Thyroid gland (tissue), 4 donors: Measurements from ENCODE around the gene SEMA4D. TPM values are rescaled to one million over a fixed set of nuclear protein-coding genes. Genes with fewer than 3 reads are reported as not detected.
A peak's percentile ranks its signal among the peaks of the same experiment; 100 is the strongest.

Experiments
- DNase-seq, 2 donors: peaks; one replicate each; pipeline ENCODE4 v3.0.0-alpha.2; 2019
- H3K27ac ChIP-seq, 3 donors: fragments of 200-600 bp; sonication (generic); 1 replicate in 2 of 3; 2 replicates in 1 of 3; pipeline ENCODE4 v1.5.1; 2016 to 2019; ENCODE audit warnings: mild to moderate bottlenecking in 1 of 3, moderate library complexity in 1 of 3
- H3K27me3 ChIP-seq: fragments of 200-600 bp; sonication (generic); one replicate; pipeline ENCODE4 v1.5.1; 2019
- H3K36me3 ChIP-seq, 2 donors: fragments of 200-600 bp; sonication (generic); one replicate each; pipeline ENCODE4 v1.5.1; 2016 to 2019
- H3K4me1 ChIP-seq, 2 donors: fragments of 200-600 bp; sonication (generic); one replicate each; pipeline ENCODE4 v1.5.1; 2017 to 2019
- H3K4me3 ChIP-seq, 3 donors: fragments of 200-600 bp; sonication (generic); replicated peaks in 1 of 3; 1 replicate in 2 of 3; 2 replicates in 1 of 3; pipeline ENCODE4 v1.5.1; 2016; ENCODE audit warnings: mild to moderate bottlenecking in 1 of 3
- H3K9me3 ChIP-seq: fragments of 200-600 bp; sonication (generic); one replicate; pipeline ENCODE4 v1.5.1; 2017
- POLR2A ChIP-seq, 2 donors: fragments of 450-650 bp; IDR thresholded peaks; one replicate each; pipeline ENCODE4 v1.6.1; 2017; ENCODE audit warnings: antibody characterized with exemption in 2 of 2, mild to moderate bottlenecking in 2 of 2, moderate library complexity in 1 of 2
- WGBS, 2 donors: methylation state at CpG; one replicate each; pipeline ENCODE4 v1.1.5; 2017; 5-methylcytosine and 5-hydroxymethylcytosine counted together
- intact Hi-C: fragments of 100-400 bp; cut with DNase I; formaldehyde crosslinking; loops from one replicate; pipeline ENCODE4 v1.15.1; 2023
- total RNA-seq, 4 donors: library from RNA; depleted of rRNA; stranded (reverse); fragments of >200 nt; gene quantifications; one replicate each; pipeline ENCODE4 v1.2.3, GENCODE V29; 2016
- TF ChIP-seq, protein P1 (sequence below), 6 experiments: fragments of 200-600 bp in 3 of 6; fragments of 450-650 bp in 3 of 6; sonication (generic) in 3 of 6; IDR thresholded peaks; one replicate each; pipeline ENCODE4 v1.5.1; 2016 to 2019; ENCODE audit warnings: antibody characterized with exemption in 6 of 6, mild to moderate bottlenecking in 2 of 6, inconsistent platforms in 1 of 6, moderate library complexity in 1 of 6

SEMA4D gene
- total RNA-seq, 4 donors from 2014 or later: 19.9 to 29.6 (median 28.9) TPM

DNA sequence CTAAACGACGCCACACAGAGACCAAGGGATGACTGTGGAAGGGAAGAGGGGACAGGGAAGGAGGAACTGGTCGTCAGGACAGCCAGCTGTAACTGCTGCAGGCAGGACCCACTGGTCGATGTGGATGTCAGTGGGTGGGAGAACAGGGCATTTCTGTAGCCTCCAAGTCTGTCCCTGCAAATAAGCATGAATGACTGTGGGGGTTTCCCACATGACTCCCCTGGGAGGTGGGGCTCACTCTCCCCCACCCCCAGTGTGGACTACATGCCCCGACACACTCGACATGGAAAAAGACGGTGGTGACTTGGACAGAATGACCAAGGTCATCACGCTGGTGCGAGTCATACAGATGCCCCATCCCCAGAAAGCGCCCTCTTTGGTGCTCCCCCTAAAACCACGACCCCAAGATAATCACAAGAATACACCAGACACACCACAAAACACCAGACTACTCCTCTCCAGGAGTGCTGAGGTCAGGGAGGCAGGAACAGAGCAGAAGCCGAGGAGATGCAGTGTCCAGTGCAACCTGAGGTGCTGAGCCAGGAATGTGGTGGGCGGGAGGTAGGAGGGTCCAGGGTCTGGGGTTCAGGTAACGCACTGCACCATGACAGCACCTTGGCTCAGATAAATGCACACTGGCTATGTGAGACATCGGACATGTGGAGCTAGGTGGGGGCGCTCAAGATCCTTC lies 114.7 kb downstream of the SEMA4D start:
- no peaks in the 10 kb centered on the region for H3K9me3 ChIP-seq
- WGBS, 2 donors: 94% methylated on average over 16 of the region's 16 CpGs
- TF ChIP-seq, protein P1, sequence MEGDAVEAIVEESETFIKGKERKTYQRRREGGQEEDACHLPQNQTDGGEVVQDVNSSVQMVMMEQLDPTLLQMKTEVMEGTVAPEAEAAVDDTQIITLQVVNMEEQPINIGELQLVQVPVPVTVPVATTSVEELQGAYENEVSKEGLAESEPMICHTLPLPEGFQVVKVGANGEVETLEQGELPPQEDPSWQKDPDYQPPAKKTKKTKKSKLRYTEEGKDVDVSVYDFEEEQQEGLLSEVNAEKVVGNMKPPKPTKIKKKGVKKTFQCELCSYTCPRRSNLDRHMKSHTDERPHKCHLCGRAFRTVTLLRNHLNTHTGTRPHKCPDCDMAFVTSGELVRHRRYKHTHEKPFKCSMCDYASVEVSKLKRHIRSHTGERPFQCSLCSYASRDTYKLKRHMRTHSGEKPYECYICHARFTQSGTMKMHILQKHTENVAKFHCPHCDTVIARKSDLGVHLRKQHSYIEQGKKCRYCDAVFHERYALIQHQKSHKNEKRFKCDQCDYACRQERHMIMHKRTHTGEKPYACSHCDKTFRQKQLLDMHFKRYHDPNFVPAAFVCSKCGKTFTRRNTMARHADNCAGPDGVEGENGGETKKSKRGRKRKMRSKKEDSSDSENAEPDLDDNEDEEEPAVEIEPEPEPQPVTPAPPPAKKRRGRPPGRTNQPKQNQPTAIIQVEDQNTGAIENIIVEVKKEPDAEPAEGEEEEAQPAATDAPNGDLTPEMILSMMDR (IDR thresholded peaks at IDR 0.05): no peak
- TF ChIP-seq POLR2A (IDR thresholded peaks at IDR 0.05): no peak
- H3K4me3 ChIP-seq: no peak overlapping the region
- intact Hi-C loops: no loop called here
- H3K4me1 ChIP-seq: peaks cover 27 to 61% of the 10 kb centered on the region in 2 donors
- peak overlapping the region in 1 of 3 donors; percentile 36 for H3K27ac ChIP-seq
- H3K36me3 ChIP-seq: peaks cover 0 to 5% of the 10 kb centered on the region in 2 donors
- DNase-seq: no peak
- no peaks in the 10 kb centered on the region for H3K27me3 ChIP-seq

DNA sequence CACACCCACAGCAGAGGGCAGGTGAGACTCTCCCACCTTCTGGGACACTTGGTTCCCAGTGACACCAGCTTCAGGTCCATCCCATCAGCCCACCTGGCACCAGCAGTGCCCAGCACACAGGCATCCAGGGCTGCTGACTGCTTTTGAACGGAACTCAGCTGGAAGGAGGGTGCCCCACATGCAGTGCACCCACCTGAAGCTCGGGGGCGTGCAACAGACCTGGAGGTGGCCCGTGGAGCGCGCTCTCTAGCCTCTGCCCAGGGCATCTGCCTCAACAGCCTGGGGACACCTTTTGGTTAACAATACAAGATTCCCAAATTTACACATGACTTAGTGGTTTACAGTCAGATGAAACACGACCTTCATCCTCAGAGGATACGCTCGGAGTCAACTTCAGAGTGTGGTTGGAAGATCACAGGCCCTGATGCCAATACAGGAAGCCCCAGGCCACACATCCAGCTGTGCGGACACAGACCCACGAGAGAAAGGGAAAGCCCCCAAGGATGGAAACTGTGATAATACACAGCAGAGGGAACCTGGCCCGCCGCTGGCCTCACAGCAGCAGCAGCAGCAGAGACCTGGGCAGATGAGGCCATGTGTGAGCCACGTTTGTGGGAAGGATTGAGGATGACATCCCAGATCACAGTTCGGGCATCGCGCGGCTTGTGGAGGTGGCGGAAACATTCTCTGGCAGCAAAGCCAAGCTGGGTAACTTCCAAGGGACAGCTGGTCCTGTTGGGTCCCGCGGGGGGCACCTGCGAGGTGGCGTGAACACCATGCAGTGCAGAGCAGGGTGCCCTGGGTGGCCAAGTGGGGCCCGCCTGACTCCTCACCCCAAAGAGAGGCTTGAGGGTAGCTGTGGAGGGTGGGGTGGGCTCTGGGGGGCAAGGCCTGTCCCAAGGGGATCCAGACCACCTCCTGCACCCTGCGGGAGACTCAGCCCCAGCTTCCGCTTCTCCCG lies 115.6 kb downstream of the SEMA4D start:
- Histone ChIP-seq H3K4me1 (peaks cover 27 to 53% of the 10 kb centered on the region in 2 donors), H3K9me3 (no peaks in the 10 kb centered on the region), H3K36me3 (peaks cover 0 to 5% of the 10 kb centered on the region in 2 donors), H3K4me3 (no peak overlapping the region), H3K27me3 (no peaks in the 10 kb centered on the region), H3K27ac (peak overlapping the region in 2 of 3 donors; percentile 72 to 96)
- intact Hi-C loops: no loop called here
- TF ChIP-seq, protein P1 (IDR thresholded peaks at IDR 0.05): no peak
- TF ChIP-seq POLR2A (IDR thresholded peaks at IDR 0.05): no peak
- DNase-seq: no peak
- WGBS, 2 donors: 91 to 92% methylated on average over 26 to 27 of the region's 27 CpGs

- Histone ChIP-seq H3K9me3 (no peaks in the 10 kb centered on the region), H3K4me3 (no peak overlapping the region), H3K4me1 (peaks cover 22 to 47% of the 10 kb centered on the region in 2 donors), H3K27ac (peak overlapping the region; percentile 72 to 96 (median 75)), H3K36me3 (peaks cover 0 to 5% of the 10 kb centered on the region in 2 donors), H3K27me3 (no peaks in the 10 kb centered on the region)
- 26 to 73% methylated on average over 4 of the region's 4 CpGs for WGBS, 2 donors
- intact Hi-C loops: no loop called here
- peak; percentile 50 to 52 for DNase-seq
- TF ChIP-seq POLR2A (IDR thresholded peaks at IDR 0.05): no peak
- TF ChIP-seq, protein P1 (IDR thresholded peaks at IDR 0.05): no peak
Measured at GRCh38 chr9:89381308-89381609, 116.7 kb downstream of the SEMA4D start.

DNA sequence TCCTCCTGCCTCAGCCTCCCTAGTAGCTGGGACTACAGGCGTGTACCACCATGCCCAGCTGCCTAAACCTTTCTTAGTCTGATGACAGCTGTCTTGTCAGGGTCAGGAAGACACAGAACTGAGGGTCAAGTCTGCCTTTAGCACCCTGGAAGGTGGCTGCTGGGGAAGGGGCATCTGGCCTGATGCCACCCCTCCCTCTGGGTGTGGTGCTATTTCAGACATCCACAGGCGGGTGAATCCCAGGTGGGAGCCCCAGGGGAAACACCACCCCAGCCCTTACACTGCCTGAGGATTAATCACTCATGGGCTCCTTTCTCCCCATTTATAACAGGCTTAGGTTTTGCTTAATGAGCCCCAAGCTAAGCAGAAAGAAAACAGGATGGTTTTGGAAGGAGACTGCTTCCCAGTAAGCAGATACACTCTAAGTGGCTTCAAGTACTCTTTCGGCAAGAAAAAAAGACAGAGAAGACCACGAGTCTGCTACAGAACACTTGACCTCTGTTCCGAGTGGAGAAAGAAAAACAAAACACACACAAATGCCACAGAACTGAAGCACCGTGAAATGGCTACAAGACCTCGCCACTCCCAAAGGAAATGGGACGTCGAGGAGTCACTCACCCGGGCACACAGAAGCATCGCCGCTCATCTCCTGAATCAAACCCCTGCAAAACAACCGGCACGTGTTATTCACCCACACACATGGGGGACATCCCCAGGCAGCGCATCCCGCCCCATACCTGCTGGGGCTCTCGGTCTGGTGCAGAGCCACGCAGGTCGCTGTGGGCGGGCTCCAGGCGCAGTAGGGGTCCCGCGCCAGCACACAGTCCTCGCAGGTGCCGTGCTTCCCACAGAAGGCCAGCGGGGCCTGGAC lies 117.2 kb downstream of the SEMA4D start:
- Histone ChIP-seq H3K27ac (peak overlapping the region; percentile 75 to 96 (median 89)), H3K36me3 (peaks cover 0 to 5% of the 10 kb centered on the region in 2 donors), H3K9me3 (no peaks in the 10 kb centered on the region), H3K4me3 (no peak overlapping the region), H3K27me3 (no peaks in the 10 kb centered on the region), H3K4me1 (peaks cover 26 to 49% of the 10 kb centered on the region in 2 donors)
- 36 to 45% methylated on average over 14 to 25 of the region's 26 CpGs for WGBS, 2 donors
- intact Hi-C loops: no loop called here
- peak; percentile 82 to 83 for DNase-seq
- peak in 1 of 2 donors; percentile 12 for TF ChIP-seq POLR2A (IDR thresholded peaks at IDR 0.05)
- TF ChIP-seq, protein P1 (IDR thresholded peaks at IDR 0.05): no peak
